H1 (cell line): ENCODE results near the gene MICU2. TPM values are rescaled to one million over a fixed set of nuclear protein-coding genes. Genes with fewer than 3 reads are reported as not detected.

Source experiments
- CHD7 ChIP-seq: fragments of 300-600 bp; sonication (generic); IDR thresholded peaks from 2 replicates; pipeline ENCODE4 v1.7.1; 2012; ENCODE audit warnings: low read length, moderate library complexity, mild to moderate bottlenecking, inconsistent platforms; ENCODE audit not compliant: insufficient replicate concordance
- polyA plus RNA-seq, 7 experiments: library from polyadenylated mRNA; depleted of rRNA in 3 of 7; stranded (reverse) in 5 of 7; unstranded in 2 of 7; fragments of >200 nt in 5 of 7; fragments of 200-250 nt in 2 of 7; gene quantifications; 1 replicate in 5 of 7; 2 replicates in 1 of 7; 4 replicates in 1 of 7; pipeline versions ENCODE4 v1.2.1 to v1.2.3, GENCODE V29; 2011 to 2013; ENCODE audit warnings: missing spikeins in 2 of 7, mixed read lengths in 2 of 7
- total RNA-seq: library from RNA; stranded (reverse); fragmentation: NEBNext Ultra II Directional; extraction: Animal tissue kit (Norgen Biotek cat#: 25700); gene quantifications from 2 replicates; pipeline ENCODE4 v1.2.1, GENCODE V29; 2021

MICU2 gene
- total and polyA plus RNA-seq, 2 of the 8 experiments (the other 6 are each of a cell fraction or from before 2014, with no cell fraction given), result 34.6 to 36.5 TPM

GRCh38 chr13:21637296-21637695 is 33.3 kb upstream of the MICU2 start (continued):
- TF ChIP-seq CHD7, result no peak
